GM23338 (cell line): Measurements from ENCODE around the gene LPP. TPM values are rescaled to one million over a fixed set of nuclear protein-coding genes. Genes with fewer than 3 reads are reported as not detected.

Experiments
- ATAC-seq: fragments of 200-7000 bp; cut with Tn5 transposase; 3 replicates; pipeline ENCODE4 v1.9.1; 2020
- DNase-seq: peaks from one replicate; pipeline ENCODE4 v3.0.0-alpha.2; 2015; ENCODE audit warnings: low spot score
- H2AFZ ChIP-seq: fragments of 200-600 bp; sonication (generic); 2 replicates; pipeline ENCODE4 v1.8.0; 2016; ENCODE audit warnings: antibody characterized with exemption, mild to moderate bottlenecking, moderate library complexity
- H3F3A ChIP-seq: fragments of 200-600 bp; sonication (generic); replicated peaks from 2 replicates; pipeline ENCODE4 v1.8.0; 2017; ENCODE audit warnings: antibody characterized with exemption, mixed run types, low read depth
- H3K27ac ChIP-seq: fragments of 200-600 bp; sonication (generic); 2 replicates; pipeline ENCODE4 v1.6.1; 2016; ENCODE audit warnings: low read depth
- H3K27me3 ChIP-seq: fragments of 200-600 bp; sonication (generic); 2 replicates; pipeline ENCODE4 v1.8.0; 2016; ENCODE audit warnings: mild to moderate bottlenecking, mixed run types, moderate library complexity; ENCODE audit not compliant: insufficient read depth
- H3K36me3 ChIP-seq: fragments of 200-600 bp; sonication (generic); 2 replicates; pipeline ENCODE4 v1.8.0; 2016; ENCODE audit warnings: mild to moderate bottlenecking; ENCODE audit not compliant: insufficient read depth
- H3K4me1 ChIP-seq: fragments of 200-600 bp; sonication (generic); 2 replicates; pipeline ENCODE4 v1.8.0; 2016; ENCODE audit warnings: mild to moderate bottlenecking, moderate library complexity; ENCODE audit not compliant: insufficient read depth
- H3K4me2 ChIP-seq: fragments of 200-600 bp; sonication (generic); 2 replicates; pipeline ENCODE4 v1.7.1; 2017; ENCODE audit warnings: mixed run types
- H3K4me3 ChIP-seq: fragments of 200-600 bp; sonication (generic); 2 replicates; pipeline ENCODE4 v1.6.1; 2016; ENCODE audit warnings: mixed run types
- H3K79me2 ChIP-seq: fragments of 200-600 bp; sonication (generic); replicated peaks from 2 replicates; pipeline ENCODE4 v1.8.0; 2017; ENCODE audit warnings: mild to moderate bottlenecking; ENCODE audit not compliant: insufficient read depth
- H3K9me2 ChIP-seq: fragments of 200-600 bp; sonication (generic); 2 replicates; pipeline ENCODE4 v1.8.0; 2017; ENCODE audit not compliant: insufficient read depth
- H4K20me1 ChIP-seq: fragments of 200-600 bp; sonication (generic); replicated peaks from 2 replicates; pipeline ENCODE4 v1.8.0; 2017; ENCODE audit warnings: mild to moderate bottlenecking; ENCODE audit not compliant: insufficient read depth
- H3K27ac Mint-ChIP-seq: 2 replicates; pipeline ENCODE4 v1.8.0; 2020; ENCODE audit warnings: inconsistent platforms, mild to moderate bottlenecking, moderate library complexity, mixed read lengths
- H3K27me3 Mint-ChIP-seq: 3 replicates; pipeline ENCODE4 v1.8.0; 2022; ENCODE audit warnings: low read depth, mild to moderate bottlenecking, moderate library complexity, mixed read lengths, inconsistent platforms; ENCODE audit not compliant: insufficient read depth, poor library complexity
- H3K36me3 Mint-ChIP-seq: 3 replicates; pipeline ENCODE4 v1.8.0; 2021; ENCODE audit warnings: low read depth, mild to moderate bottlenecking, inconsistent platforms, moderate library complexity, mixed read lengths
- H3K4me1 Mint-ChIP-seq: 3 replicates; pipeline ENCODE4 v1.8.0; 2020; ENCODE audit warnings: mild to moderate bottlenecking, inconsistent platforms, mixed read lengths
- H3K4me3 Mint-ChIP-seq: 3 replicates; pipeline ENCODE4 v1.8.0; 2021; ENCODE audit warnings: moderate library complexity, mild to moderate bottlenecking, inconsistent platforms, mixed read lengths
- H3K9me3 Mint-ChIP-seq: 3 replicates; pipeline ENCODE4 v1.8.0; 2020; ENCODE audit warnings: moderate library complexity, mild to moderate bottlenecking, inconsistent platforms, mixed read lengths
- CREB1 ChIP-seq: fragments of 250-450 bp; sonication (Bioruptor Pico); IDR thresholded peaks from 2 replicates; pipeline ENCODE4 v1.5.0; 2020; ENCODE audit warnings: low read depth, mild to moderate bottlenecking, moderate library complexity
- CTCF ChIP-seq, 2 experiments: fragments of 200-600 bp in 1 of 2; sonication (generic) in 1 of 2; conservative IDR thresholded peaks; 2 replicates each; pipeline versions ENCODE4 v1.5.1 to v1.6.1; 2016 to 2017; ENCODE audit warnings: antibody characterized with exemption in 2 of 2, low read depth in 2 of 2, mild to moderate bottlenecking in 2 of 2, moderate library complexity in 1 of 2
- ETS1 ChIP-seq: IDR thresholded peaks from 2 replicates; pipeline ENCODE4 v1.6.1; 2016; ENCODE audit warnings: antibody characterized with exemption
- EZH2 ChIP-seq: fragments of 200-600 bp; sonication (generic); IDR thresholded peaks from one replicate; pipeline ENCODE4 v1.8.0; 2017; ENCODE audit warnings: antibody characterized with exemption, mild to moderate bottlenecking, low read depth; ENCODE audit not compliant: unreplicated experiment
- EZH2phosphoT487 ChIP-seq: fragments of 200-600 bp; sonication (generic); IDR thresholded peaks from one replicate; pipeline ENCODE4 v1.8.1; 2018; ENCODE audit warnings: antibody characterized with exemption; ENCODE audit not compliant: unreplicated experiment
- JUNB ChIP-seq: IDR thresholded peaks from one replicate; pipeline ENCODE4 v1.6.1; 2016; ENCODE audit warnings: antibody characterized with exemption; ENCODE audit not compliant: unreplicated experiment
- NANOG ChIP-seq: IDR thresholded peaks from 2 replicates; pipeline ENCODE4 v1.6.1; 2016; ENCODE audit warnings: antibody characterized with exemption, borderline replicate concordance
- REST ChIP-seq: IDR thresholded peaks from one replicate; pipeline ENCODE4 v1.6.1; 2018; ENCODE audit warnings: antibody characterized with exemption; ENCODE audit not compliant: unreplicated experiment
- ZNF114 ChIP-seq: fragments of 250-450 bp; sonication (Bioruptor Pico); IDR thresholded peaks from 2 replicates; pipeline ENCODE4 v1.5.0; 2020; ENCODE audit warnings: mild to moderate bottlenecking, moderate library complexity
- ZNF331 ChIP-seq: fragments of 250-450 bp; sonication (Bioruptor Pico); IDR thresholded peaks from 2 replicates; pipeline ENCODE4 v1.5.0; 2020; ENCODE audit warnings: low read depth, mild to moderate bottlenecking, moderate library complexity
- polyA plus RNA-seq: library from polyadenylated mRNA; unstranded; fragments of >200 nt; fragmentation: Nextera tagmentation; extraction: Ambion mirVana; gene quantifications from 2 replicates; pipeline ENCODE4 v1.2.1, GENCODE V29; 2016
- total RNA-seq: library from RNA; depleted of rRNA; stranded (reverse); fragments of >200 nt; shearing (Covaris generic); gene quantifications from 2 replicates; pipeline ENCODE4 v1.2.3, GENCODE V29; 2014

Gene LPP
- total and polyA plus RNA-seq, 2 experiments from 2014 or later: 23.0 to 35.2 TPM

- no peak for TF ChIP-seq REST
- TF ChIP-seq ETS1: no peak
- no peak for TF ChIP-seq CTCF (conservative IDR thresholded peaks at IDR 0.05; ENCODE audit: low read depth in 2 of 2)
- no peak for TF ChIP-seq ZNF331
- TF ChIP-seq JUNB: no peak
Measured at GRCh38 chr3:188309437-188310269, 155.7 kb downstream of the LPP start (continued).

GRCh38 chr3:188310270-188310710, 156.3 kb downstream of the LPP start:
- Histone ChIP-seq H3K9me2 (no peaks in the 10 kb centered on the region), H3K4me3 (no peak overlapping the region), H3K27me3 (no peaks in the 10 kb centered on the region), H3K79me2 (no peaks in the 10 kb centered on the region; the same call in 1 of the 2 replicates), H4K20me1 (no peaks in the 10 kb centered on the region), H3K4me2 (no peak overlapping the region), H2AFZ (no peak overlapping the region), H3K4me1 (no peaks in the 10 kb centered on the region), H3F3A (no peaks in the 10 kb centered on the region), H3K27ac (no peak overlapping the region), H3K36me3 (peaks cover 3% of the 10 kb centered on the region; the same call in 1 of the 2 replicates)
- TF ChIP-seq CTCF (conservative IDR thresholded peaks at IDR 0.05; ENCODE audit: low read depth in 2 of 2) (no peak), ZNF331 (no peak), EZH2phosphoT487 (no peak), ZNF114 (CRISPR knock-in tag) (no peak), CREB1 (CRISPR knock-in tag) (no peak), JUNB (no peak), NANOG (no peak), EZH2 (no peak)
- Mint-ChIP-seq H3K27me3 (no peaks in the 10 kb centered on the region), H3K9me3 (no peaks in the 10 kb centered on the region), H3K36me3 (no peaks in the 10 kb centered on the region), H3K27ac (no peak overlapping the region; the same call in 1 of the 2 replicates), H3K4me3 (no peak overlapping the region), H3K4me1 (no peaks in the 10 kb centered on the region)
- DNase-seq (no peak), ATAC-seq (no peak)
